Suprapubic skin (tissue), 4 donors: Measurements from ENCODE around the gene GPR179. TPM values are rescaled to one million over a fixed set of nuclear protein-coding genes. Genes with fewer than 3 reads are reported as not detected.

Source experiments
- DNase-seq, 2 donors: peaks; one replicate each; pipeline ENCODE4 v3.0.0-alpha.2; 2019; ENCODE audit warnings: low spot score in 2 of 2
- H3K27ac ChIP-seq: fragments of 200-600 bp; sonication (generic); one replicate; pipeline ENCODE4 v1.5.1; 2019
- H3K27me3 ChIP-seq: fragments of 200-600 bp; sonication (generic); one replicate; pipeline ENCODE4 v1.5.1; 2019
- H3K36me3 ChIP-seq: fragments of 200-600 bp; sonication (generic); one replicate; pipeline ENCODE4 v1.5.1; 2019
- H3K4me1 ChIP-seq: fragments of 200-600 bp; sonication (generic); one replicate; pipeline ENCODE4 v1.5.1; 2019
- H3K4me3 ChIP-seq: fragments of 200-600 bp; sonication (generic); one replicate; pipeline ENCODE4 v1.5.1; 2019; ENCODE audit warnings: mild to moderate bottlenecking
- H3K9me3 ChIP-seq: fragments of 200-600 bp; sonication (generic); one replicate; pipeline ENCODE4 v1.5.1; 2019
- CTCF ChIP-seq, 2 donors: fragments of 200-600 bp in 1 of 2; fragments of 450-650 bp in 1 of 2; sonication (generic) in 1 of 2; IDR thresholded peaks; one replicate each; pipeline ENCODE4 v1.5.1; 2016 to 2019; ENCODE audit warnings: antibody characterized with exemption in 2 of 2, mild to moderate bottlenecking in 1 of 2, moderate library complexity in 1 of 2
- EP300 ChIP-seq: sonication (generic); formaldehyde crosslinking; IDR thresholded peaks from one replicate; pipeline ENCODE4 v1.6.1; 2017; ENCODE audit warnings: antibody characterized with exemption
- POLR2A ChIP-seq, 2 donors: fragments of 450-650 bp; IDR thresholded peaks; one replicate each; pipeline ENCODE4 v1.6.1; 2017; ENCODE audit warnings: antibody characterized with exemption in 2 of 2, mild to moderate bottlenecking in 2 of 2, moderate library complexity in 2 of 2
- POLR2AphosphoS5 ChIP-seq, 3 donors: sonication (generic); formaldehyde crosslinking; IDR thresholded peaks; one replicate each; pipeline ENCODE4 v1.6.1; 2017; ENCODE audit warnings: antibody characterized with exemption in 3 of 3
- WGBS: methylation state at CpG from one replicate; pipeline ENCODE4 v1.1.5; 2018; 5-methylcytosine and 5-hydroxymethylcytosine counted together
- total RNA-seq, 4 donors: library from RNA; depleted of rRNA; stranded (reverse); fragments of >200 nt; gene quantifications; one replicate each; pipeline ENCODE4 v1.1.0, GENCODE V29; 2016

The GPR179 gene
- total RNA-seq, 4 donors from 2014 or later = 0.17 TPM; not detected in 3

DNA sequence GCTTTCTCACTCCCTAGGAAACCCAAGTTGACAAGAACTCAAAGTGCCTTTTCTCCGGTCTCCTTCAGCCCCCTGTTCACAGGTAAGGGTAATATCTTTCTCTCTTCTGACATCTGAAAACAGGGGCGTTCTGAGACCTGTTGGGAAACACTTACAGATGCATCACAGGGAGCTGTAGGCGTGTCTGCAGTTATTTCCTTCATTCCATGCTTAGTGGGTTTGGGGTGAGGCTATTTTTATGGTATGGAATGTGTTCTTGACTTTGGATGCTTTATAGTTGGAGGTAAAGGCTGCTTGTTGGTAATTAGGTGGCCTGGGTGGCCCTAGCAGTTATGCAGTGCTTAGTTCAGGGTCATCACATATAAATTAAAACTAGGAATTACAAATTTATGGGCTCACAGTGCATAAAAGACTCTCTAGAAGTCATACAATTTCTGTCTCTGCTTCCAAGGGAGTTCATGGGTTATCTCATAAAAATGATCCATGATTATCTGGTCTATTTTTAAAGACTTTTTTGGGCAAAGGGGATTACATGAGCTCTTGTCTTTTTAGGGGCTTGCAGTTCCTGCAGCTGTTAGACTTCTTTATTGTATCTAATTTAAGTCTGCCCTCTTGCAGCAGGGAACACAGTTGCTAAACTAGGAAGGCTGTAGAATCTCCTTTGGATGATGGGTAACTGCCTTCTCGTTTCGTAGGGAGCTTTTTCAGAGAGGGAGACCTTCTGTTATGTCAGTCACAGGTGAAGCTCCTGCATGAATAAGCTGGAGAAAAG, 18.1 kb upstream of the GPR179 start:
- no peak for DNase-seq
- Histone ChIP-seq H3K4me3 (no peak overlapping the region), H3K9me3 (no peaks in the 10 kb centered on the region), H3K4me1 (peaks cover 21% of the 10 kb centered on the region), H3K27ac (no peak overlapping the region), H3K36me3 (peaks cover 18% of the 10 kb centered on the region), H3K27me3 (no peaks in the 10 kb centered on the region)
- TF ChIP-seq POLR2AphosphoS5 (IDR thresholded peaks at IDR 0.05) = no peak
- no peak for TF ChIP-seq POLR2A (IDR thresholded peaks at IDR 0.05)
- TF ChIP-seq EP300 = no peak
- TF ChIP-seq CTCF (IDR thresholded peaks at IDR 0.05) = no peak
- WGBS = 83% methylated on average over 5 of the region's 5 CpGs

GRCh38 chr17:38358586-38359513, 15.1 kb upstream of the GPR179 start:
- 56% methylated on average over 9 of the region's 9 CpGs for whole genome bisulfite sequencing
- Histone ChIP-seq H3K4me3 (no peak overlapping the region), H3K27ac (no peak overlapping the region), H3K36me3 (peaks cover 7% of the 10 kb centered on the region), H3K9me3 (no peaks in the 10 kb centered on the region), H3K27me3 (no peaks in the 10 kb centered on the region), H3K4me1 (peaks cover 44% of the 10 kb centered on the region)
- DNase-seq = no peak
- TF ChIP-seq POLR2A (IDR thresholded peaks at IDR 0.05) = no peak
- TF ChIP-seq CTCF (IDR thresholded peaks at IDR 0.05) = no peak
- TF ChIP-seq POLR2AphosphoS5 (IDR thresholded peaks at IDR 0.05) = no peak
- TF ChIP-seq EP300 = no peak

GRCh38 chr17:38357486-38358123, 13.8 kb upstream of the GPR179 start:
- no peak for DNase-seq
- Histone ChIP-seq H3K27me3 (no peaks in the 10 kb centered on the region), H3K4me1 (peaks cover 55% of the 10 kb centered on the region), H3K9me3 (no peaks in the 10 kb centered on the region), H3K27ac (no peak overlapping the region), H3K4me3 (no peak overlapping the region), H3K36me3 (peaks cover 3% of the 10 kb centered on the region)
- TF ChIP-seq EP300 (no peak), CTCF (IDR thresholded peaks at IDR 0.05) (no peak), POLR2AphosphoS5 (IDR thresholded peaks at IDR 0.05) (no peak), POLR2A (IDR thresholded peaks at IDR 0.05) (no peak)
- 11% methylated on average over 2 of the region's 2 CpGs for WGBS

DNA sequence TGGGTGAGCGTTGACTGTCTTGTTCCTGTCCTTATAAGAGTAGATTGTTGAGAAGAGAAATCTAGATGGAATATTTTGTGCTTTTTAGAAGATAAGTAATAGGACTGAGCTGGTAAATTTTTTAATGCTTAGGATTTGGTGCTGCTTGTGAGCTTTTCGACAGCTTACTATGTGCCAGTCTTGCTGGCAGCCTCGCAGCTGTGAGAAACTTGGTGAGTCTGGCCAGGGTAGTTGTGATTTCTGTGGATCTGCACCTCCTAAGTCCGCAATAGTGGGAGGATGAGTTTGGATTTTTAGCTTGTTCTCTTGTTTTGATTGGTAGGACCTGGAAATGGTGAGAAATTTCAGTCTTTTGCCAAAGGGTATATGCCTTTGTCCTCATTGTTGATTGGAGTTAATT, 11.5 kb upstream of the GPR179 start:
- H3K36me3 ChIP-seq = no peaks in the 10 kb centered on the region
- no peak overlapping the region for H3K4me3 ChIP-seq
- no peak for DNase-seq
- H3K4me1 ChIP-seq = peaks cover 61% of the 10 kb centered on the region
- H3K27me3 ChIP-seq = no peaks in the 10 kb centered on the region
- no peaks in the 10 kb centered on the region for H3K9me3 ChIP-seq
- TF ChIP-seq EP300 (no peak), POLR2A (IDR thresholded peaks at IDR 0.05) (no peak), CTCF (IDR thresholded peaks at IDR 0.05) (no peak), POLR2AphosphoS5 (IDR thresholded peaks at IDR 0.05) (no peak)
- 88% methylated on average over 4 of the region's 4 CpGs for WGBS
- H3K27ac ChIP-seq = no peak overlapping the region

GRCh38 chr17:38354466-38354865, 10.7 kb upstream of the GPR179 start:
- Histone ChIP-seq H3K27me3 (no peaks in the 10 kb centered on the region), H3K4me3 (no peak overlapping the region), H3K27ac (no peak overlapping the region), H3K4me1 (peaks cover 61% of the 10 kb centered on the region), H3K9me3 (no peaks in the 10 kb centered on the region), H3K36me3 (no peaks in the 10 kb centered on the region)
- DNase-seq = no peak
- TF ChIP-seq POLR2A (IDR thresholded peaks at IDR 0.05) (no peak), POLR2AphosphoS5 (IDR thresholded peaks at IDR 0.05) (no peak), EP300 (no peak), CTCF (IDR thresholded peaks at IDR 0.05) (no peak)
- 80% methylated on average over 7 of the region's 7 CpGs for WGBS
